ENCODE results near the gene NME5. TPM values are rescaled to one million over a fixed set of nuclear protein-coding genes. Genes with fewer than 3 reads are reported as not detected.
"Not testable (repeated sequence)": the region's sequence is repeated elsewhere in the genome, so short reads cannot be mapped to it uniquely, and the experiment has no call there.

Gene NME5
- total RNA-seq, 1 experiment from 2014 or later = 2.0 TPM

- no peak within 1 kb of the TSS for H3K4me3 ChIP-seq (ENCODE audit: low read length)
- no peak within 1 kb of the TSS for H2AFZ ChIP-seq (ENCODE audit: low read length)
- H3K4me1 ChIP-seq (ENCODE audit: low read length) = peaks cover 4% of the 10 kb centered on the region
- no peak within 1 kb of the TSS for H3K27ac ChIP-seq (ENCODE audit: low read length)
- no peaks in the 10 kb centered on the region for H3K36me3 ChIP-seq (ENCODE audit: insufficient read depth, low read length)
- H3K27me3 ChIP-seq (ENCODE audit: low read length) = no peaks in the 10 kb centered on the region
- no peak for DNase-seq
- H3K9me2 ChIP-seq (replicated peaks; ENCODE audit: insufficient read depth, low read length) = no peaks in the 10 kb centered on the region
- H3K79me2 ChIP-seq (ENCODE audit: low read length) = no peaks in the 10 kb centered on the region
- no peak within 1 kb of the TSS for H3K4me2 ChIP-seq (ENCODE audit: low read depth, low read length, poor library complexity, severe bottlenecking)
- H3K9me3 ChIP-seq (ENCODE audit: low read length) = no peaks in the 10 kb centered on the region
- H3K9ac ChIP-seq (ENCODE audit: low read length) = no peak within 1 kb of the TSS
- no peaks in the 10 kb centered on the region for H4K20me1 ChIP-seq (ENCODE audit: insufficient read depth, low read depth, low read length)
Measured at GRCh38 chr5:138083702-138084101, 55.5 kb downstream of the NME5 start, which contains the start of gene WNT8A. TSS of gene WNT8A (plus strand) at chr5:138084033. CDS start at chr5:138084128, 95 bp downstream.

GRCh38 chr5:138082033-138082432 is 57.2 kb downstream of the NME5 start:
- Histone ChIP-seq H3K4me1 (ENCODE audit: low read length) (peaks cover 4% of the 10 kb centered on the region), H3K9me2 (replicated peaks; ENCODE audit: insufficient read depth, low read length) (no peaks in the 10 kb centered on the region), H3K9ac (ENCODE audit: low read length) (no peak overlapping the region), H3K27me3 (ENCODE audit: low read length) (no peaks in the 10 kb centered on the region), H3K4me3 (ENCODE audit: low read length) (no peak overlapping the region), H3K79me2 (ENCODE audit: low read length) (no peaks in the 10 kb centered on the region), H2AFZ (ENCODE audit: low read length) (no peak overlapping the region), H3K36me3 (ENCODE audit: insufficient read depth, low read length) (no peaks in the 10 kb centered on the region), H3K9me3 (ENCODE audit: low read length) (no peaks in the 10 kb centered on the region), H4K20me1 (ENCODE audit: insufficient read depth, low read depth, low read length) (no peaks in the 10 kb centered on the region), H3K27ac (ENCODE audit: low read length) (no peak overlapping the region), H3K4me2 (ENCODE audit: low read depth, low read length, poor library complexity, severe bottlenecking) (no peak overlapping the region)
- DNase-seq = peak; percentile 62

- H3K4me3 ChIP-seq (ENCODE audit: low read length) = no peak overlapping the region
- no peaks in the 10 kb centered on the region for H3K36me3 ChIP-seq (ENCODE audit: insufficient read depth, low read length)
- no peaks in the 10 kb centered on the region for H3K9me2 ChIP-seq (replicated peaks; ENCODE audit: insufficient read depth, low read length)
- H3K4me2 ChIP-seq (ENCODE audit: low read depth, low read length, poor library complexity, severe bottlenecking) = no peak overlapping the region
- peaks cover 4% of the 10 kb centered on the region for H3K4me1 ChIP-seq (ENCODE audit: low read length)
- no peaks in the 10 kb centered on the region for H3K79me2 ChIP-seq (ENCODE audit: low read length)
- no peak for DNase-seq
- H3K27ac ChIP-seq (ENCODE audit: low read length) = no peak overlapping the region
- no peaks in the 10 kb centered on the region for H3K27me3 ChIP-seq (ENCODE audit: low read length)
- no peak overlapping the region for H3K9ac ChIP-seq (ENCODE audit: low read length)
- no peak overlapping the region for H2AFZ ChIP-seq (ENCODE audit: low read length)
- no peaks in the 10 kb centered on the region for H4K20me1 ChIP-seq (ENCODE audit: insufficient read depth, low read depth, low read length)
- no peaks in the 10 kb centered on the region for H3K9me3 ChIP-seq (ENCODE audit: low read length)
Measured at GRCh38 chr5:138078006-138078643, 61.1 kb downstream of the NME5 start.

GRCh38 chr5:138077064-138077696 is 62.0 kb downstream of the NME5 start:
- no peak overlapping the region for H3K9ac ChIP-seq (ENCODE audit: low read length)
- H3K79me2 ChIP-seq (ENCODE audit: low read length) = no peaks in the 10 kb centered on the region
- peak; percentile 83 for DNase-seq
- no peaks in the 10 kb centered on the region for H3K9me3 ChIP-seq (ENCODE audit: low read length)
- H4K20me1 ChIP-seq (ENCODE audit: insufficient read depth, low read depth, low read length) = no peaks in the 10 kb centered on the region
- no peaks in the 10 kb centered on the region for H3K36me3 ChIP-seq (ENCODE audit: insufficient read depth, low read length)
- H3K27me3 ChIP-seq (ENCODE audit: low read length) = no peaks in the 10 kb centered on the region
- H3K9me2 ChIP-seq (replicated peaks; ENCODE audit: insufficient read depth, low read length) = no peaks in the 10 kb centered on the region
- H2AFZ ChIP-seq (ENCODE audit: low read length) = no peak overlapping the region
- H3K4me2 ChIP-seq (ENCODE audit: low read depth, low read length, poor library complexity, severe bottlenecking) = no peak overlapping the region
- peaks cover 4% of the 10 kb centered on the region for H3K4me1 ChIP-seq (ENCODE audit: low read length)
- no peak overlapping the region for H3K4me3 ChIP-seq (ENCODE audit: low read length)
- no peak overlapping the region for H3K27ac ChIP-seq (ENCODE audit: low read length)

- not testable (repeated sequence) for H3K9me2 ChIP-seq (replicated peaks; ENCODE audit: insufficient read depth, low read length); DNase-seq; H3K79me2 ChIP-seq (ENCODE audit: low read length); H3K4me2 ChIP-seq (ENCODE audit: low read depth, low read length, poor library complexity, severe bottlenecking); H3K9ac ChIP-seq (ENCODE audit: low read length); H3K27ac ChIP-seq (ENCODE audit: low read length); H3K4me1 ChIP-seq (ENCODE audit: low read length); H3K27me3 ChIP-seq (ENCODE audit: low read length); H4K20me1 ChIP-seq (ENCODE audit: insufficient read depth, low read depth, low read length); H3K9me3 ChIP-seq (ENCODE audit: low read length); H3K36me3 ChIP-seq (ENCODE audit: insufficient read depth, low read length); H3K4me3 ChIP-seq (ENCODE audit: low read length); H2AFZ ChIP-seq (ENCODE audit: low read length)
Measured at GRCh38 chr5:138070026-138070425, 69.2 kb downstream of the NME5 start.

GRCh38 chr5:138068742-138069600 is 70.3 kb downstream of the NME5 start:
- Histone ChIP-seq H3K27ac (ENCODE audit: low read length) (no peak overlapping the region), H3K9ac (ENCODE audit: low read length) (no peak overlapping the region), H3K9me2 (replicated peaks; ENCODE audit: insufficient read depth, low read length) (no peaks in the 10 kb centered on the region), H3K4me2 (ENCODE audit: low read depth, low read length, poor library complexity, severe bottlenecking) (no peak overlapping the region), H3K36me3 (ENCODE audit: insufficient read depth, low read length) (no peaks in the 10 kb centered on the region), H2AFZ (ENCODE audit: low read length) (no peak overlapping the region), H4K20me1 (ENCODE audit: insufficient read depth, low read depth, low read length) (no peaks in the 10 kb centered on the region), H3K4me1 (ENCODE audit: low read length) (no peaks in the 10 kb centered on the region), H3K9me3 (ENCODE audit: low read length) (no peaks in the 10 kb centered on the region), H3K4me3 (ENCODE audit: low read length) (no peak overlapping the region), H3K79me2 (ENCODE audit: low read length) (no peaks in the 10 kb centered on the region), H3K27me3 (ENCODE audit: low read length) (no peaks in the 10 kb centered on the region)
- peak; percentile 85 for DNase-seq

- no peak overlapping the region for H3K27ac ChIP-seq (ENCODE audit: low read length)
- no peaks in the 10 kb centered on the region for H3K9me2 ChIP-seq (replicated peaks; ENCODE audit: insufficient read depth, low read length)
- no peaks in the 10 kb centered on the region for H3K36me3 ChIP-seq (ENCODE audit: insufficient read depth, low read length)
- H4K20me1 ChIP-seq (ENCODE audit: insufficient read depth, low read depth, low read length) = no peaks in the 10 kb centered on the region
- no peaks in the 10 kb centered on the region for H3K79me2 ChIP-seq (ENCODE audit: low read length)
- H3K4me1 ChIP-seq (ENCODE audit: low read length) = no peaks in the 10 kb centered on the region
- no peaks in the 10 kb centered on the region for H3K27me3 ChIP-seq (ENCODE audit: low read length)
- no peak for DNase-seq
- H3K4me2 ChIP-seq (ENCODE audit: low read depth, low read length, poor library complexity, severe bottlenecking) = no peak overlapping the region
- H3K9ac ChIP-seq (ENCODE audit: low read length) = no peak overlapping the region
- H3K4me3 ChIP-seq (ENCODE audit: low read length) = no peak overlapping the region
- H2AFZ ChIP-seq (ENCODE audit: low read length) = no peak overlapping the region
- H3K9me3 ChIP-seq (ENCODE audit: low read length) = no peaks in the 10 kb centered on the region
Measured at GRCh38 chr5:138067945-138068344, 71.3 kb downstream of the NME5 start.

All from Karpas-422 (cell line).